ENCODE results near the gene BSN. TPM values are rescaled to one million over a fixed set of nuclear protein-coding genes. Genes with fewer than 3 reads are reported as not detected.

BSN gene
- total and polyA plus RNA-seq, 2 experiments from 2014 or later, result 0.50 to 5.1 TPM

DNA sequence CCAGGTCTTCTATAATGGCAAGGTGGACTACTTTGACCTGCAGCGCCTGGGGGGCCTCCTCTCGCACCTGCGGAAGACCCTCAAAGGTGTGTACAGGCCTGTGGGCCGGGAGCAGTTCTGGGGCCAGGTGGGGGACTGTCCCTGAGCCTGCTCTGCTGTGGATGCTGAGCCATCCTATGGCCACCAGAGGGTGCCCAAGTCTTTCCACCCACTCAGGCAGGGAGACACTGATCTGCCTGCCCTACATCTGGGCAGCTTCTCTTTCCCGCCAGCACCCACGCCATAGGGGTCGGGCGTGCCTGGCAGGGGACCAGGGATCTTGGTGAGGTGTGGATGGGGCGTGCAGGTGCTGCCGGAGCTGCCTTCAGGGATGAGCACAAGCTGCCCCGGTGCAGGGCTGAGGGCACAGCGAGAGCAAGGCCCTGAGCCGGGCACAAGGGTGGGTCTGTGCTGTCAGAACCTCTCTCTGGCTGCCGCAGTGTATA, 149.2 kb downstream of the BSN start:
- 0 out of 2 replicates have a peak overlapping the region, but pooled peaks have one; percentile 40 for H3K27ac Mint-ChIP-seq
- no peak overlapping the region for H2AFZ ChIP-seq

DNA sequence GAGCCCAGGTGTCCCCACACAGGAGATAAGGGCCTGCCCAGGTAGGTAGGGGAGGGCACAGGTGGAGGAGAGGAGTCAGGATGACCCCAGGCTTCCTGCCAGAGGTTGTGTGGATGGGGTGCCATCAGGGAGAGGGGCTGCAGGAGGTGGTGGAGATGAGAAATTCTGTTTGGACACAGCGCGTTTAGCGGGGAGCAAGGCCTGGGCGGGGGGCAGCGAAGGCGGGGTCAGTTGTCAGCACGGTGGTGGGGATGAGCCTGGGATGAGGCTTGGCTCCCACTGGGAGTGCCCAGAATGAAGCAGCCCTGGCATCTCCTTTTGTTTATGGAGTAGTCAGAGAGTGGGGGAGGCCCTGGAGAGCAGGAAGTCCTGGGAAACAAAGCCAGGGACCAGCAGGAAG, 149.7 kb downstream of the BSN start:
- H3K9me3 Mint-ChIP-seq, result no peaks in the 10 kb centered on the region

More for the DNA sequence above, 149.2 kb downstream of the BSN start:
- peaks cover 18% of the 10 kb centered on the region for H3K4me1 Mint-ChIP-seq
- TF ChIP-seq, protein P1, sequence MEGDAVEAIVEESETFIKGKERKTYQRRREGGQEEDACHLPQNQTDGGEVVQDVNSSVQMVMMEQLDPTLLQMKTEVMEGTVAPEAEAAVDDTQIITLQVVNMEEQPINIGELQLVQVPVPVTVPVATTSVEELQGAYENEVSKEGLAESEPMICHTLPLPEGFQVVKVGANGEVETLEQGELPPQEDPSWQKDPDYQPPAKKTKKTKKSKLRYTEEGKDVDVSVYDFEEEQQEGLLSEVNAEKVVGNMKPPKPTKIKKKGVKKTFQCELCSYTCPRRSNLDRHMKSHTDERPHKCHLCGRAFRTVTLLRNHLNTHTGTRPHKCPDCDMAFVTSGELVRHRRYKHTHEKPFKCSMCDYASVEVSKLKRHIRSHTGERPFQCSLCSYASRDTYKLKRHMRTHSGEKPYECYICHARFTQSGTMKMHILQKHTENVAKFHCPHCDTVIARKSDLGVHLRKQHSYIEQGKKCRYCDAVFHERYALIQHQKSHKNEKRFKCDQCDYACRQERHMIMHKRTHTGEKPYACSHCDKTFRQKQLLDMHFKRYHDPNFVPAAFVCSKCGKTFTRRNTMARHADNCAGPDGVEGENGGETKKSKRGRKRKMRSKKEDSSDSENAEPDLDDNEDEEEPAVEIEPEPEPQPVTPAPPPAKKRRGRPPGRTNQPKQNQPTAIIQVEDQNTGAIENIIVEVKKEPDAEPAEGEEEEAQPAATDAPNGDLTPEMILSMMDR (conservative IDR thresholded peaks at IDR 0.05; ENCODE audit: low read depth in 2 of 2), result peak; percentile 71 to 93
- TF ChIP-seq CREB1 (CRISPR knock-in tag; IDR thresholded peaks at IDR 0.05; ENCODE audit: low read depth), result no peak
- no peaks in the 10 kb centered on the region for H3K4me1 ChIP-seq (ENCODE audit: insufficient read depth)
- no peaks in the 10 kb centered on the region for H3K36me3 ChIP-seq (ENCODE audit: insufficient read depth)
- H3K36me3 Mint-ChIP-seq (ENCODE audit: low read depth), result peaks cover 15% of the 10 kb centered on the region
- H3K4me3 Mint-ChIP-seq, result no peak overlapping the region
- peak; percentile 89 for ATAC-seq
- no peaks in the 10 kb centered on the region for H3K9me3 Mint-ChIP-seq
- no peaks in the 10 kb centered on the region for H3K9me2 ChIP-seq (ENCODE audit: insufficient read depth)
- no peak overlapping the region for H3K27ac ChIP-seq (ENCODE audit: low read depth)
- no peak overlapping the region for H3K4me2 ChIP-seq
- H3K27me3 Mint-ChIP-seq (ENCODE audit: insufficient read depth, low read depth, poor library complexity), result peaks cover 24% of the 10 kb centered on the region
- H4K20me1 ChIP-seq (replicated peaks; ENCODE audit: insufficient read depth), result peaks cover 5% of the 10 kb centered on the region; the same call in 1 of the 2 replicates
- H3K79me2 ChIP-seq (replicated peaks; ENCODE audit: insufficient read depth), result no peaks in the 10 kb centered on the region
- no peaks in the 10 kb centered on the region; the same call in 1 of the 2 replicates for H3F3A ChIP-seq (replicated peaks; ENCODE audit: low read depth)
- H3K4me3 ChIP-seq, result no peak overlapping the region
- peak; percentile 81 for DNase-seq (ENCODE audit: low spot score)
- H3K27me3 ChIP-seq (ENCODE audit: insufficient read depth), result no peaks in the 10 kb centered on the region

More for the DNA sequence above, 149.7 kb downstream of the BSN start:
- H3K4me1 ChIP-seq (ENCODE audit: insufficient read depth), result no peaks in the 10 kb centered on the region
- H3K27ac Mint-ChIP-seq, result no peak overlapping the region
- H3K27me3 ChIP-seq (ENCODE audit: insufficient read depth), result no peaks in the 10 kb centered on the region
- ATAC-seq (no peak), DNase-seq (ENCODE audit: low spot score) (no peak)
- H3K79me2 ChIP-seq (replicated peaks; ENCODE audit: insufficient read depth), result no peaks in the 10 kb centered on the region
- H3K4me3 ChIP-seq, result no peak overlapping the region
- no peak overlapping the region for H3K4me2 ChIP-seq
- TF ChIP-seq EZH2phosphoT487 (IDR thresholded peaks at IDR 0.05; ENCODE audit: unreplicated experiment) (no peak), EZH2 (IDR thresholded peaks at IDR 0.05; ENCODE audit: low read depth, unreplicated experiment) (no peak), JUNB (IDR thresholded peaks at IDR 0.05; ENCODE audit: unreplicated experiment) (no peak), CREB1 (CRISPR knock-in tag; IDR thresholded peaks at IDR 0.05; ENCODE audit: low read depth) (no peak), POLR2AphosphoS5 (IDR thresholded peaks at IDR 0.05; ENCODE audit: low read depth) (no peak), ZNF331 (CRISPR knock-in tag; IDR thresholded peaks at IDR 0.05; ENCODE audit: low read depth) (no peak)
- TF ChIP-seq, protein P2, sequence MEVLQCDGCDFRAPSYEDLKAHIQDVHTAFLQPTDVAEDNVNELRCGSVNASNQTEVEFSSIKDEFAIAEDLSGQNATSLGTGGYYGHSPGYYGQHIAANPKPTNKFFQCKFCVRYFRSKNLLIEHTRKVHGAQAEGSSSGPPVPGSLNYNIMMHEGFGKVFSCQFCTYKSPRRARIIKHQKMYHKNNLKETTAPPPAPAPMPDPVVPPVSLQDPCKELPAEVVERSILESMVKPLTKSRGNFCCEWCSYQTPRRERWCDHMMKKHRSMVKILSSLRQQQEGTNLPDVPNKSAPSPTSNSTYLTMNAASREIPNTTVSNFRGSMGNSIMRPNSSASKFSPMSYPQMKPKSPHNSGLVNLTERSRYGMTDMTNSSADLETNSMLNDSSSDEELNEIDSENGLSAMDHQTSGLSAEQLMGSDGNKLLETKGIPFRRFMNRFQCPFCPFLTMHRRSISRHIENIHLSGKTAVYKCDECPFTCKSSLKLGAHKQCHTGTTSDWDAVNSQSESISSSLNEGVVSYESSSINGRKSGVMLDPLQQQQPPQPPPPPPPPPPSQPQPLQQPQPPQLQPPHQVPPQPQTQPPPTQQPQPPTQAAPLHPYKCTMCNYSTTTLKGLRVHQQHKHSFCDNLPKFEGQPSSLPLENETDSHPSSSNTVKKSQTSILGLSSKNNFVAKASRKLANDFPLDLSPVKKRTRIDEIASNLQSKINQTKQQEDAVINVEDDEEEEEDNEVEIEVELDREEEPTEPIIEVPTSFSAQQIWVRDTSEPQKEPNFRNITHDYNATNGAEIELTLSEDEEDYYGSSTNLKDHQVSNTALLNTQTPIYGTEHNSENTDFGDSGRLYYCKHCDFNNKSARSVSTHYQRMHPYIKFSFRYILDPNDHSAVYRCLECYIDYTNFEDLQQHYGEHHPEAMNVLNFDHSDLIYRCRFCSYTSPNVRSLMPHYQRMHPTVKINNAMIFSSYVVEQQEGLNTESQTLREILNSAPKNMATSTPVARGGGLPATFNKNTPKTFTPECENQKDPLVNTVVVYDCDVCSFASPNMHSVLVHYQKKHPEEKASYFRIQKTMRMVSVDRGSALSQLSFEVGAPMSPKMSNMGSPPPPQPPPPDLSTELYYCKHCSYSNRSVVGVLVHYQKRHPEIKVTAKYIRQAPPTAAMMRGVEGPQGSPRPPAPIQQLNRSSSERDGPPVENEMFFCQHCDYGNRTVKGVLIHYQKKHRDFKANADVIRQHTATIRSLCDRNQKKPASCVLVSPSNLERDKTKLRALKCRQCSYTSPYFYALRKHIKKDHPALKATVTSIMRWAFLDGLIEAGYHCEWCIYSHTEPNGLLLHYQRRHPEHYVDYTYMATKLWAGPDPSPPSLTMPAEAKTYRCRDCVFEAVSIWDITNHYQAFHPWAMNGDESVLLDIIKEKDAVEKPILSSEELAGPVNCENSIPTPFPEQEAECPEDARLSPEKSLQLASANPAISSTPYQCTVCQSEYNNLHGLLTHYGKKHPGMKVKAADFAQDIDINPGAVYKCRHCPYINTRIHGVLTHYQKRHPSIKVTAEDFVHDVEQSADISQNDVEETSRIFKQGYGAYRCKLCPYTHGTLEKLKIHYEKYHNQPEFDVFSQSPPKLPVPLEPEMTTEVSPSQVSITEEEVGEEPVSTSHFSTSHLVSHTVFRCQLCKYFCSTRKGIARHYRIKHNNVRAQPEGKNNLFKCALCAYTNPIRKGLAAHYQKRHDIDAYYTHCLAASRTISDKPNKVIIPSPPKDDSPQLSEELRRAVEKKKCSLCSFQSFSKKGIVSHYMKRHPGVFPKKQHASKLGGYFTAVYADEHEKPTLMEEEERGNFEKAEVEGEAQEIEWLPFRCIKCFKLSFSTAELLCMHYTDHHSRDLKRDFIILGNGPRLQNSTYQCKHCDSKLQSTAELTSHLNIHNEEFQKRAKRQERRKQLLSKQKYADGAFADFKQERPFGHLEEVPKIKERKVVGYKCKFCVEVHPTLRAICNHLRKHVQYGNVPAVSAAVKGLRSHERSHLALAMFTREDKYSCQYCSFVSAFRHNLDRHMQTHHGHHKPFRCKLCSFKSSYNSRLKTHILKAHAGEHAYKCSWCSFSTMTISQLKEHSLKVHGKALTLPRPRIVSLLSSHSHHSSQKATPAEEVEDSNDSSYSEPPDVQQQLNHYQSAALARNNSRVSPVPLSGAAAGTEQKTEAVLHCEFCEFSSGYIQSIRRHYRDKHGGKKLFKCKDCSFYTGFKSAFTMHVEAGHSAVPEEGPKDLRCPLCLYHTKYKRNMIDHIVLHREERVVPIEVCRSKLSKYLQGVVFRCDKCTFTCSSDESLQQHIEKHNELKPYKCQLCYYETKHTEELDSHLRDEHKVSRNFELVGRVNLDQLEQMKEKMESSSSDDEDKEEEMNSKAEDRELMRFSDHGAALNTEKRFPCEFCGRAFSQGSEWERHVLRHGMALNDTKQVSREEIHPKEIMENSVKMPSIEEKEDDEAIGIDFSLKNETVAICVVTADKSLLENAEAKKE (CRISPR knock-in tag; IDR thresholded peaks at IDR 0.05), result no peak
- H3K27ac ChIP-seq (ENCODE audit: low read depth), result no peak overlapping the region
- H3K36me3 ChIP-seq (ENCODE audit: insufficient read depth), result no peaks in the 10 kb centered on the region
- peaks cover 5% of the 10 kb centered on the region; the same call in 1 of the 2 replicates for H4K20me1 ChIP-seq (replicated peaks; ENCODE audit: insufficient read depth)
- H3K4me1 Mint-ChIP-seq, result peaks cover 18% of the 10 kb centered on the region
- no peaks in the 10 kb centered on the region for H3K9me2 ChIP-seq (ENCODE audit: insufficient read depth)
- peaks cover 15% of the 10 kb centered on the region for H3K36me3 Mint-ChIP-seq (ENCODE audit: low read depth)
- no peak overlapping the region for H2AFZ ChIP-seq
- peaks cover 24% of the 10 kb centered on the region for H3K27me3 Mint-ChIP-seq (ENCODE audit: insufficient read depth, low read depth, poor library complexity)
- no peaks in the 10 kb centered on the region; the same call in 1 of the 2 replicates for H3F3A ChIP-seq (replicated peaks; ENCODE audit: low read depth)
- no peak overlapping the region; the same call in 2 of the 3 replicates for H3K4me3 Mint-ChIP-seq
